HG03064 (cell line): Measurements from ENCODE around the gene MAP1LC3B2.
A peak's percentile ranks its signal among the peaks of the same experiment; 100 is the strongest.

ENCODE experiments used
- ATAC-seq: cut with Tn5 transposase; IDR thresholded peaks from one replicate; pipeline ENCODE4 v1.9.1; 2021; ENCODE audit warnings: low read depth; ENCODE audit not compliant: unreplicated experiment

The MAP1LC3B2 gene

GRCh38 chr12:116559162-116559935 lies at the start of gene MAP1LC3B2:
Gene MAP1LC3B2 (plus strand): TSS chr12:116559381. CDS start chr12:116575943, 16,562 bp downstream.
- ATAC-seq: peak; percentile 83

GRCh38 chr12:116513944-116514343 lies 45.2 kb upstream of the MAP1LC3B2 start:
- ATAC-seq: no peak

GRCh38 chr12:116515684-116516083 lies 43.5 kb upstream of the MAP1LC3B2 start:
- no peak for ATAC-seq

- no peak for ATAC-seq
These were observed 42.5 kb upstream of the MAP1LC3B2 start for GRCh38 chr12:116516657-116517056.

GRCh38 chr12:116517431-116518045 lies 41.6 kb upstream of the MAP1LC3B2 start:
- no peak for ATAC-seq

GRCh38 chr12:116520225-116520760 lies 38.9 kb upstream of the MAP1LC3B2 start:
- no peak for ATAC-seq

GRCh38 chr12:116520801-116521471 lies 38.2 kb upstream of the MAP1LC3B2 start:
- ATAC-seq: no peak

- ATAC-seq: no peak
These were observed 34.9 kb upstream of the MAP1LC3B2 start for GRCh38 chr12:116524311-116524710.

- ATAC-seq: no peak
These were observed 34.2 kb upstream of the MAP1LC3B2 start for GRCh38 chr12:116524964-116525379.

- ATAC-seq: no peak
These were observed 33.7 kb upstream of the MAP1LC3B2 start for GRCh38 chr12:116525418-116526001.

- no peak for ATAC-seq
These were observed 31.1 kb upstream of the MAP1LC3B2 start for GRCh38 chr12:116528065-116528464.

- ATAC-seq: no peak
These were observed 30.7 kb upstream of the MAP1LC3B2 start for GRCh38 chr12:116528498-116528897.

- no peak for ATAC-seq
These were observed 30.1 kb upstream of the MAP1LC3B2 start for GRCh38 chr12:116529048-116529447.

- no peak for ATAC-seq
These were observed 29.5 kb upstream of the MAP1LC3B2 start for GRCh38 chr12:116529686-116530085.

GRCh38 chr12:116532428-116532827 lies 26.8 kb upstream of the MAP1LC3B2 start:
- no peak for ATAC-seq

- ATAC-seq: no peak
These were observed 26.2 kb upstream of the MAP1LC3B2 start for GRCh38 chr12:116532986-116533342.

GRCh38 chr12:116533343-116534251 lies 25.6 kb upstream of the MAP1LC3B2 start:
- peak; percentile 52 for ATAC-seq

- no peak for ATAC-seq
These were observed 24.7 kb upstream of the MAP1LC3B2 start for GRCh38 chr12:116534311-116535121.

GRCh38 chr12:116535241-116535640 lies 23.9 kb upstream of the MAP1LC3B2 start:
- no peak for ATAC-seq
